IMR-90 (cell line): Measurements from ENCODE around the gene SHROOM3. TPM values are rescaled to one million over a fixed set of nuclear protein-coding genes. Genes with fewer than 3 reads are reported as not detected.

Source experiments
- ATAC-seq: fragments of 200-7000 bp; cut with Tn5 transposase; 2 replicates; pipeline ENCODE4 v1.9.1; 2020; ENCODE audit warnings: low read depth, mild to moderate bottlenecking, moderate library complexity
- BruUV-seq: library from RNA; stranded (reverse); fragments of 400-500 nt; replicated peaks from 2 replicates; lab custom pipeline; 2021; lab: Mats Ljungman, UMichigan
- CTCF ChIA-PET: fragments of 300-600 bp; formaldehyde crosslinking; extraction: SDS; loops from one replicate; lab custom pipeline; 2021; ENCODE audit warnings: antibody characterized with exemption; lab: Yijun Ruan, JAX
- POLR2A ChIA-PET: fragments of 300-600 bp; sonication (Branson Sonifier 250); formaldehyde crosslinking; loops from one replicate; lab custom pipeline; 2022; ENCODE audit warnings: antibody characterized with exemption; ENCODE audit not compliant: unreplicated experiment; lab: Charles Lee
- DNase-seq: peaks from one replicate; pipeline ENCODE4 v3.0.0; 2013
- H2AFZ ChIP-seq: replicated peaks from 2 replicates; pipeline ENCODE3; 2013; ENCODE audit warnings: low read length, mild to moderate bottlenecking; ENCODE audit not compliant: poor library complexity
- H2AK5ac ChIP-seq: 2 replicates; pipeline ENCODE4 v1.6.1; 2013; ENCODE audit warnings: low read depth, low read length, inconsistent platforms
- H2AK9ac ChIP-seq: replicated peaks from 2 replicates; pipeline ENCODE3; 2013; ENCODE audit warnings: mild to moderate bottlenecking, low read depth, low read length, moderate library complexity; ENCODE audit not compliant: poor library complexity
- H2BK120ac ChIP-seq: 2 replicates; pipeline ENCODE4 v1.6.1; 2013; ENCODE audit warnings: low read depth, low read length, inconsistent platforms
- H2BK15ac ChIP-seq: 3 replicates; pipeline ENCODE4 v1.6.1; 2013; ENCODE audit warnings: low read depth, low read length, inconsistent platforms
- H2BK20ac ChIP-seq: 2 replicates; pipeline ENCODE4 v1.6.1; 2013; ENCODE audit warnings: low read depth, mild to moderate bottlenecking, inconsistent platforms, low read length, moderate library complexity
- H2BK5ac ChIP-seq: 2 replicates; pipeline ENCODE4 v1.6.1; 2013; ENCODE audit warnings: mild to moderate bottlenecking, low read depth, low read length, inconsistent platforms; ENCODE audit not compliant: poor library complexity, severe bottlenecking
- H3K14ac ChIP-seq: replicated peaks from 2 replicates; pipeline ENCODE4 v1.6.1; 2013; ENCODE audit warnings: low read depth, low read length, inconsistent platforms
- H3K18ac ChIP-seq: 2 replicates; pipeline ENCODE4 v1.6.1; 2013; ENCODE audit warnings: low read depth, low read length, control low read depth
- H3K23ac ChIP-seq: 2 replicates; pipeline ENCODE4 v1.6.1; 2013; ENCODE audit warnings: low read depth, low read length, inconsistent platforms
- H3K27ac ChIP-seq: 2 replicates; pipeline ENCODE4 v1.5.1; 2013; ENCODE audit warnings: mild to moderate bottlenecking, control low read depth, low read length; ENCODE audit not compliant: insufficient read depth
- H3K27me3 ChIP-seq: 2 replicates; pipeline ENCODE4 v1.6.1; 2013; ENCODE audit warnings: low read length; ENCODE audit not compliant: control insufficient read depth, insufficient read depth
- H3K36me3 ChIP-seq: 2 replicates; pipeline ENCODE4 v1.6.1; 2013; ENCODE audit warnings: low read length, mixed read lengths; ENCODE audit not compliant: control insufficient read depth, insufficient read depth
- H3K4ac ChIP-seq: 2 replicates; pipeline ENCODE4 v1.6.1; 2013; ENCODE audit warnings: low read depth, low read length, inconsistent platforms
- H3K4me1 ChIP-seq: 2 replicates; pipeline ENCODE4 v1.6.1; 2013; ENCODE audit warnings: low read length, mixed read lengths; ENCODE audit not compliant: control insufficient read depth, insufficient read depth
- H3K4me2 ChIP-seq: 2 replicates; pipeline ENCODE4 v1.6.1; 2013; ENCODE audit warnings: low read depth, mild to moderate bottlenecking, control low read depth, low read length, moderate library complexity
- H3K4me3 ChIP-seq: 2 replicates; pipeline ENCODE4 v1.5.1; 2013; ENCODE audit warnings: low read depth, mild to moderate bottlenecking, control low read depth, low read length, moderate library complexity; ENCODE audit not compliant: insufficient read depth
- H3K56ac ChIP-seq: 2 replicates; pipeline ENCODE4 v1.6.1; 2013; ENCODE audit warnings: low read length, inconsistent platforms; ENCODE audit not compliant: insufficient read depth; ENCODE audit errors: extremely low read depth
- H3K79me1 ChIP-seq, 2 experiments: 2 replicates each; pipeline ENCODE4 v1.6.1; 2013; ENCODE audit warnings: low read length in 2 of 2, inconsistent platforms in 1 of 2, low read depth in 1 of 2
- H3K9ac ChIP-seq: 2 replicates; pipeline ENCODE4 v1.6.1; 2013; ENCODE audit warnings: low read depth, low read length, control low read depth
- H3K9me1 ChIP-seq: 2 replicates; pipeline ENCODE4 v1.6.1; 2013; ENCODE audit warnings: low read length, inconsistent platforms; ENCODE audit not compliant: insufficient read depth
- H3K9me3 ChIP-seq: 2 replicates; pipeline ENCODE4 v1.6.1; 2013; ENCODE audit warnings: low read length; ENCODE audit not compliant: control insufficient read depth, insufficient read depth
- H4K20me1 ChIP-seq: 2 replicates; pipeline ENCODE4 v1.6.1; 2013; ENCODE audit warnings: low read length, inconsistent platforms; ENCODE audit not compliant: insufficient read depth
- H4K5ac ChIP-seq: 2 replicates; pipeline ENCODE4 v1.6.1; 2013; ENCODE audit warnings: mild to moderate bottlenecking, low read depth, low read length, control low read depth
- H4K8ac ChIP-seq, 2 experiments: 2 replicates each; pipeline ENCODE4 v1.6.1; 2013; ENCODE audit warnings: low read depth in 2 of 2, low read length in 2 of 2, control low read depth in 1 of 2, inconsistent platforms in 1 of 2
- H4K91ac ChIP-seq: 2 replicates; pipeline ENCODE4 v1.6.1; 2013; ENCODE audit warnings: low read depth, low read length, inconsistent platforms; ENCODE audit not compliant: insufficient read depth
- CHD1 ChIP-seq: IDR thresholded peaks from 2 replicates; pipeline ENCODE4 v1.6.1; 2012; ENCODE audit warnings: low read depth, low read length, improper control_type of control experiment
- MAZ ChIP-seq: IDR thresholded peaks from 2 replicates; pipeline ENCODE4 v1.6.1; 2012; ENCODE audit warnings: low read depth, mild to moderate bottlenecking, low read length, improper control_type of control experiment, moderate library complexity, borderline replicate concordance
- MXI1 ChIP-seq: IDR thresholded peaks from 2 replicates; pipeline ENCODE4 v1.6.1; 2012; ENCODE audit warnings: low read depth, mild to moderate bottlenecking, low read length, moderate library complexity, borderline replicate concordance
- POLR2A ChIP-seq: IDR thresholded peaks from 2 replicates; pipeline ENCODE4 v1.6.1; 2012; ENCODE audit warnings: mild to moderate bottlenecking, low read depth, low read length
- RAD21 ChIP-seq: IDR thresholded peaks from 2 replicates; pipeline ENCODE4 v1.6.1; 2012; ENCODE audit warnings: low read length, improper control_type of control experiment
- SMC3 ChIP-seq: fragments of 150-350 bp; IDR thresholded peaks from 2 replicates; pipeline ENCODE4 v1.6.1; 2016; ENCODE audit warnings: low read depth, mild to moderate bottlenecking, antibody characterized with exemption, low read length, moderate library complexity
- WGBS, 2 experiments: methylation state at CpG; one replicate each; pipeline versions ENCODE4 v1.1.5 to v1.1.7; 2013; ENCODE audit warnings: missing lambda C conversion rate in 2 of 2; ENCODE audit not compliant: insufficient read length in 1 of 2; ENCODE audit errors: extremely low coverage in 2 of 2; 5-methylcytosine and 5-hydroxymethylcytosine counted together
- dilution Hi-C: fragments of 300-500 bp; cut with HindIII; formaldehyde crosslinking; loops from one replicate; pipeline ENCODE4 v1.14.3; 2018; ENCODE audit warnings: low sequenced_read_pairs; ENCODE audit not compliant: unreplicated experiment
- in situ Hi-C: fragments of 300-500 bp; cut with MboI; formaldehyde crosslinking; loops from 3 replicates; pipeline ENCODE4 v1.14.3; 2019; ENCODE audit warnings: low sequenced_read_pairs, inconsistent platforms, mixed read lengths
- intact Hi-C: fragments of 100-400 bp; cut with micrococcal nuclease; formaldehyde crosslinking; loops from 2 replicates; pipeline ENCODE4 v1.10.0; 2022
- polyA plus RNA-seq, 3 experiments: library from polyadenylated mRNA; depleted of rRNA; stranded (reverse); fragments of >200 nt; gene quantifications; 2 replicates each; pipeline ENCODE4 v1.2.3, GENCODE V29; 2012; ENCODE audit warnings: low replicate concordance in 1 of 3
- total RNA-seq: library from RNA; depleted of rRNA; stranded (reverse); fragments of >200 nt; gene quantifications from 2 replicates; pipeline ENCODE4 v1.2.3, GENCODE V29; 2012

The SHROOM3 gene
- total and polyA plus RNA-seq, 2 of the 4 experiments (the other 2 are of a cell fraction) = 10.8 to 19.5 TPM

DNA sequence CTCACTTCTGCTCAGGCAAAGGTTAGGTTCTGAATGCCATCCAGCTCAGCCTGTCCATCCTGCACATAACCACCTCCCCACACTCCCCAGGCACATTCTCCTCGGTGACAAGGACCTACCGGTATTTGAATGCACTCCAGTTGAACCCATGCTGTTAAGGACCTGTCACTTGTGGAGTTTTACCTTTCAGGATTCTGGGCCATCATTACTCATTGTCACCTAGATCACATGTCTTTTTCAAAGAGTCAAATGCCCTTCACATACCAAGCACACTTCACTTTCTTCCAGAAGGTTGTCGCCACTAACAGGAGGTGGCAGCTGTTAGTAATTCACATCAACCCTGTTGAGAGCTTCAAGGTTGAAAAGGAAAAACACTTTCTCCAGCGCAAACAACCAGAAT, 244.7 kb downstream of the SHROOM3 start:
- H4K20me1 ChIP-seq = no peaks in the 10 kb centered on the region
- H3K4me1 ChIP-seq = no peaks in the 10 kb centered on the region
- ChIA-PET POLR2A (interaction anchor here (0.6 kb wide), 1 partner anchor 339 kb away, joined by 3 read pairs; no protein-coding TSS in a partner anchor), CTCF (interaction anchor here (0.6 to 1.2 kb wide), 2 partner anchors 16 to 52 kb away, joined by 3 to 5 read pairs; no protein-coding TSS in a partner anchor)
- H3K4me2 ChIP-seq = no peak overlapping the region
- no peak overlapping the region for H3K4me3 ChIP-seq
- no peak overlapping the region for H4K8ac ChIP-seq
- in situ Hi-C loops (no loop called here), dilution Hi-C loops (no loop called here), intact Hi-C loops (no loop called here)
- BruUV-seq = no TSS peak
- no peak overlapping the region for H3K9ac ChIP-seq
- peak overlapping the region; percentile 79; the same call in 1 of the 2 replicates for H2AK5ac ChIP-seq
- H4K5ac ChIP-seq = peak overlapping the region; percentile 43; the same call in 1 of the 2 replicates
- no peak overlapping the region for H3K4ac ChIP-seq
- no peak overlapping the region for H2BK5ac ChIP-seq
- H3K9me3 ChIP-seq = no peaks in the 10 kb centered on the region
- H3K79me1 ChIP-seq = no peaks in the 10 kb centered on the region
- no peak overlapping the region for H3K14ac ChIP-seq
- H3K9me1 ChIP-seq = peaks cover 9% of the 10 kb centered on the region
- H3K18ac ChIP-seq = no peak overlapping the region
- H2BK15ac ChIP-seq = no peak overlapping the region; the same call in 2 of the 3 replicates
- H3K36me3 ChIP-seq = no peaks in the 10 kb centered on the region
- H2BK120ac ChIP-seq = 0 out of 2 replicates have a peak overlapping the region, but pooled peaks have one; percentile 26
- DNase-seq (no peak), ATAC-seq (no peak)
- H2AFZ ChIP-seq = no peak overlapping the region
- WGBS, 2 experiments = 36% methylated on average over 2 of the region's 4 CpGs; no CpG with 5 or more reads in 1 of the 2 experiments
- H4K91ac ChIP-seq = no peak overlapping the region
- TF ChIP-seq MAZ (no peak), POLR2A (no peak), RAD21 (no peak), MXI1 (no peak), CHD1 (no peak), SMC3 (no peak)
- H2BK20ac ChIP-seq = no peak overlapping the region
- H3K23ac ChIP-seq = no peak overlapping the region
- H3K56ac ChIP-seq = no peak overlapping the region
- no peak overlapping the region for H2AK9ac ChIP-seq
- H3K27me3 ChIP-seq = no peaks in the 10 kb centered on the region
- no peak overlapping the region for H3K27ac ChIP-seq
